GM19395 (cell line): ENCODE measurements around the gene KLF2.
A peak's percentile ranks its signal among the peaks of the same experiment; 100 is the strongest.

Source experiments
- ATAC-seq: cut with Tn5 transposase; IDR thresholded peaks from one replicate; pipeline ENCODE4 v1.9.1; 2021; ENCODE audit warnings: mild to moderate bottlenecking, moderate library complexity; ENCODE audit not compliant: unreplicated experiment

The KLF2 gene

DNA sequence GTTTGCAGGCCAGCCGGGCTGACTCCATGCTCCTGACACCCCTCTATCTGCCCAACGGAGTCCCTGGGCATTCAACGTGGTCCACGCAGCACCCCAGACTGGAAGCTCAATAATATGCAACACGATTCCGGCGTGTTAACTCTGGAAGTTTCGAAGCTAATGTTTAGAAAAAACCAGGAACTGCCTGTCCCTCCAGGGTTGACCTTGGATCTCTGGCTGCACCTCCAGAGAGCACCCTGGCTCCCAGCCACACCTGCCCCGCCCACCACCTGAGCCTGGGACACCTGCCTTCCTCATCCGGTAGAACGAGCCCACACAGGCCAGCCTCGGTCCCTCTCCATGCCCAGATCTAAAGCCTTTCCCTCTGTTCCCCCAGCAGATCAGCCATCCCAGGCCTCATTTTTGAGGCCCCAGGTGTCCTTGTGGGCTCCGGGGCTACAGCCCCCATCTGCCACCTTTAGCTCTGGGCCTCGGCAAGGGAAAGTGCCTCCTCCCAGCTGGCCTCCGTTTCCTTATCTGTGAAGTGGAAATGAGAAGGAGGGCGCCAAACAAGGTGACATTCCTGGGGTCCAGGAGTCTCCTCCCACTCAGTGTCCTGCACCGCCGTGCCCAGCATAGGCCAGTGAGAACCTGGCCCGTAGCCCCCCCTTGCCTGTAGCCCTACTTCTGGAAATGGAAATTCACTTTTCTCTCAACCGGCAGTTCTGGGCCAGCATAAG lies 38.7 kb downstream of the KLF2 start:
- no peak for ATAC-seq

DNA sequence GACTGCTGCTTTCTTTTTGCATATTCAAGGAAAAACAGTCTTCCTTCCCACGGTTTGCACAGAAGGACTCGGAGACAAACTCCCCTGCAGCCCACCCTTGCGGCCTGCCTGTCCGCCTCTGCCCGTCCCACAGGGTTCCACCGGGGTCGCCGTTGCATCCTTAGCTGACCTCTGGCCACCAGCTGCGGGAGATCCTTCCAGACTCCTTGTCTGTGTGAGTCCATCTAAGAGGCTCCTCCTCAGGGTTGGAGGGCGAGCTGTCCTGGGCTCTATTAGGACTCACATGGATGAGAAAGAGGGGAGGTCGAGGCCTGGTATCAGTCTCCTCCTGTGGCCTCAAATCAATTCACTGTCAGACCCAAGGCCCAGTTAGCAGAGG lies 39.2 kb downstream of the KLF2 start:
- no peak for ATAC-seq

DNA sequence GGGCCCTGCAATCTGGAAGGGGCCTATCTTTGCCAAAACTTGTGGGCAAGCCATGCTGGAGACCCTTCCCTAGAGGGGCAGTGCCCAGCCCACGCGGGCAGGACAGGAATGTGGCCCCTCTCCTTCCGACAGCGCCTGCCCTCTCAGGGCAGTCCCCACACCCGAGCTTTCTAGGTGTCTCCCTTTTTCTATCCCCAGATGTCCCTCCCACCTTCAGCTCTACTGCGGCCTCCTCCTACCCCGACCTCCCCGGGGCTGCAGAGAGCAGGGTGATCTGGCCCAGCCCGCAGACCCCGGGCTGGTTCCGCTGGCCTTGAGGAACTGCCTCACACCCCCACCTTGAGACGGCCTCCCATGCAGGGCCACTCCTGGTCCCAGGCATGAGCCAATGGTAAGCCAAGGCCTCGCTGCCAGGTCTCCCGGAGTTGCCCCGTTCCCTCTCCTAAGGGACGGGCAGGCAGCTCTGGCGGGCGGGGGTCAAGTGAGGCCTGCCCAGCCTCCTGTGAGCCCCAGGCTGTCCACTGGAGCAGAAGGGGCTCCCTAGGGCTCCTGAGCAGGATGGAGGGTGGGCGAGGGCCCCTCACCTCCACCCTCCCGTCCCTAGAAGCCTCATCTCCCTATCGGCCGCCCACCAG lies 39.7 kb downstream of the KLF2 start:
- ATAC-seq = no peak

DNA sequence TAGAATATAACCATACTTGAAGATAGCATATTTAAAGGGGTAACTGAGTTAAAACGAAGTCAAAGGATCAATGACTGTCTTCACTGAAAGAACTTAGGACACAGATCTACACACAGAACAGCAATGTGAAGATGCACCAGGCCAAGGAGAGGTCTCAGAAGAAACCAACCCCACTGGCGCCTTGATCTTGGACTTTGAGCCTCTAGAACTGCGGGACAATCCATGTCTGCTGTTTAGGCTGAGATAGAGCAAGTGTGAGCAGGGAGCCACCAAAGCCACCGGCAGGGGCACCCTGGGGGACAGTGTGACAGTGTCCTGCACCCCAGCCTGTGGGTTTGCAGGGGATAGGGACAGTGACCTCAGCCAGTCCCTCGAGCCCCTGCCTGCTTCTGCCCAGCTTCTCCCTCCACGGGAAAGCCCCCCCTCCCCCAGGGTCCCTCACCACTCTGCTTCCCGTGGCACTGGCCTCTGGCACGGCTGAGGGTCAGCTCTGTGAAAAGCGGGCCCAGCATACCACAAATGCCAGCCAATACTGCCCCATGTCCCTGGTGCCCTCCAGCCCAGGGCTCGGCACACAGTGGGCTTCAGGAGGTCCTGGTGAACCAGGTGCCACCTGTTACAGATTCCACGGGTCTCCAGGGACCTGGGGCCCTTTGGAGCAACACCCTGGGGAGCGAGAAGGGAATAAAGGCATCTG lies 40.8 kb downstream of the KLF2 start:
- ATAC-seq = no peak

DNA sequence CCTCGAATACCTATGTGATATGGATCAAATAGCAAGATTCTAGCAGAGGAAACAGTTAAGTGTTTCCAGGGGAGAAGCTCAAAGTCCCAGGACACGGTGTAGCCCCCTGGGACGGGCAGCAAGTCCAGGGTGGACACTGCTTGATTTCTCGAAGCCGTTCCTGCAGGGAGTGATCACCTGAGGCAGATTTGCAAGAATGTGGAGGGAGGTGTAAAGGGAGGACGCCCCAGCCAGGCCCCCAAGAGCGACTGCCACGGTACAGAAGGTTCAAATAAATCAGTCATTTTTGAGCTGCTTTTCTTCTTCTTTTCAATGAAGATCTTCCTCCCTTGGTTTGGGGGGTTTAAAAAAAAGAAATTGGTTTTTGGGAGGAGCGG lies 41.4 kb downstream of the KLF2 start:
- ATAC-seq = no peak

DNA sequence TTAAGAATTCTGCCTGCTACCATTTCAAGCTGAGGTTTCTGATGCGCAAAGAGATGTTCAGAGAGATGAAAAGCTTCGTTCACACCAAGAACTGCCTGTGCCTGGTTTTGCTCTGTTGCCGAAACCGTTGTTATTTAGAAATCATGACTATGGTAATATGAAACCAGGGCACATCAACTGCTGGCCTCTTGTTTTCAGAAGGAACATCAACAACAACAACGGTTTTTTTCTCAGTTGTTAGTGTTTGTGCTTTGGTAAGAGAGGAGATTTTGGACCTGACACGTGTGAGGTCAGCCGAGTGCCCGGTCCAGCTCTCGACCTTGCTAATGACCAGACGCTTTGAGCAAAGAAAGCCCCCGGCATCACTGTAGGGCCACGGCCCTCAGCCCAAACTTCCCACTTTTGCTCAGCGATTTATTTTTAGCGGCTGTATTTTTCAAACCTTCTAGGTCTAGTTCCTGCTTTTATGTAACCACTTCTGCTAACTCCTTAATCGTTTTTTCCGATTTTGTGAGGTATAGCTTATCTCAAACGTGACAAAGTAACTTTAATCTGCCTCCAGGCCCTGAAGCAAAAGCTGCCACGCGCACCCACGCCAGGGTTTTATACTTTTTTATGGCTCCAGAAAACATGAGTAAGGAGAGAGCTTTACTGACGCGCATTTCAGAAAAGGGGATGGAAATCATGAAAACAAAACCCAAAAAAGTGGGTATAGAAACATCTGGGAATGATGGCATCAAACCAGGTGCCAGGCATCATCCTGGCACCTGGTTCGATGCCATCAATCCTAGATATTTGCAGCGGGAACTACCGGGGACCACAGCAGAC lies 42.0 kb downstream of the KLF2 start:
- ATAC-seq = peak; percentile 45

DNA sequence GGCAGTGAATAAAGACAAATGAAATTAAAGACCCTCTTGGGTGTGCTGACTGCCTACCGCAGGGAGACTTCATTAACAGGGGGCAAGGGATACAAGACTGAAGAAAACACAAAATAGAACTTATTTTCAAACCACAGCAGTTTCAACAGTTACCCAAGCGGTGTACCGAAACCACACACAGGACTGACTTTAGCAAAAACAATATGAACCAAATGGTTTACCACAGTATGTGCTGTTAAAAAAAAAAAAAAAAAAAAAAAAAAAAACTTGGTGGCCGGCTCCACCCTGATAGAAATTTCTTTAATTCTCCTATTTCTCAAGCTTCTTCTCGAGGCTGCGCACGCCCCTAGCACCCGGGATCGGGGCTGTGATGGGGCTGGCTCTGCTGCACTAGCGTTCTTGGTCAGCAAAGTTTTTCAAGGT lies 42.6 kb downstream of the KLF2 start:
- no peak for ATAC-seq

DNA sequence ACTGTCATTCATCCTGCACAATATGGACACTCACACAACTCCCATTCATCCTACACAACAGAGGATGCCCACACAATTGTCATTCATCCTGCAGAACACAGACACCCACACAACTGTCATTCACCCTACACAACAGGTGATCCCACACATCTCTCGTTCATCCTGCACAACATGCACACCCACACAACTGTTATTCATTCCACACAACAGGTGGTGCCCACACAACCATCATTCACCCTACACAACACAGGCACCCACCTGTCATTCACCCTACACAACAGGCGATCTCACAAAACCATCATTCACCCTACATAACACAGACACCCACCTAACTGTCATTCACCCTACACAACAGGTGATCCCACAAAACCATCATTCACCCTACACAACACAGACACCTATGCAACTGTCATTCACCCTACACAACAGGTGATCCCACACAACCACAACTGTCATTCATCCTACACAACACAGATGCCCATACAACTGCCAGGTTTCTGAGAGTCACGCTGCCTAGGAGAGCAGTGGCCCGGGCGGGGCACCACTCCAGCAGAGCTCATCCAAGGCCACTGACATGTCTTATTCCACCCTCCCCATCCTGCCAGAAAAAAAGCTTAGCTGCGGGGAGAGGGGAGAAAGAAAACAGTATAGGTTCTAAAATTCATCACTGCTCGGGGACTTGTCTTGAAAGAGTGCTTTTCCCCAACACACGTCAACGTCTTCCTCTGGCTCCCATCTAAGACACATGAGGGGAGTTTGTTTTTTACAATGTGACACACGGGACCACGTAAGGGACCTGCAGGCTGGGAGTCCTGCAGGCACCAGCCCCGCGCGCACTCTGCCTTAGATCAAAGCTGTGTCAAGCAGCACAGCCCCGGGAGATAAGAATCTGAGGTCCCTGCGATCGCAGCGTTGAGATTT lies 44.0 kb downstream of the KLF2 start:
- ATAC-seq = no peak

DNA sequence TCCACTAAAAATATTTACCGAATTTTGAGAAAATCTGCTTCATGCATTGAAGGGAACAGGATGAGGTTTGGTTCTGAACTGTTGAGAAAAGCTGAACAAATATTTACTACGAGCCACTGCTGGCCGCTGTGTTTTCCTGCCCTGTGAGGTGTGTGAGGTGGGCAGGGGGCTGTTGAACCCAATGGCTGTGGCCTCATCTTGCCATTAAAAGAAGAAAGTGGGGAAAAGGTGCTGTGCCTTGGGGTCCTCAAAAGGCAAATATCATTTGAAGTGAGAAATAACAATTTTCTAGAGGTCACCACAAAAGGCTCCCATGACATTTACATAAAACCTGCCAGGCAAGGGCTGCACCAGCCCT lies 44.7 kb downstream of the KLF2 start:
- no peak for ATAC-seq

DNA sequence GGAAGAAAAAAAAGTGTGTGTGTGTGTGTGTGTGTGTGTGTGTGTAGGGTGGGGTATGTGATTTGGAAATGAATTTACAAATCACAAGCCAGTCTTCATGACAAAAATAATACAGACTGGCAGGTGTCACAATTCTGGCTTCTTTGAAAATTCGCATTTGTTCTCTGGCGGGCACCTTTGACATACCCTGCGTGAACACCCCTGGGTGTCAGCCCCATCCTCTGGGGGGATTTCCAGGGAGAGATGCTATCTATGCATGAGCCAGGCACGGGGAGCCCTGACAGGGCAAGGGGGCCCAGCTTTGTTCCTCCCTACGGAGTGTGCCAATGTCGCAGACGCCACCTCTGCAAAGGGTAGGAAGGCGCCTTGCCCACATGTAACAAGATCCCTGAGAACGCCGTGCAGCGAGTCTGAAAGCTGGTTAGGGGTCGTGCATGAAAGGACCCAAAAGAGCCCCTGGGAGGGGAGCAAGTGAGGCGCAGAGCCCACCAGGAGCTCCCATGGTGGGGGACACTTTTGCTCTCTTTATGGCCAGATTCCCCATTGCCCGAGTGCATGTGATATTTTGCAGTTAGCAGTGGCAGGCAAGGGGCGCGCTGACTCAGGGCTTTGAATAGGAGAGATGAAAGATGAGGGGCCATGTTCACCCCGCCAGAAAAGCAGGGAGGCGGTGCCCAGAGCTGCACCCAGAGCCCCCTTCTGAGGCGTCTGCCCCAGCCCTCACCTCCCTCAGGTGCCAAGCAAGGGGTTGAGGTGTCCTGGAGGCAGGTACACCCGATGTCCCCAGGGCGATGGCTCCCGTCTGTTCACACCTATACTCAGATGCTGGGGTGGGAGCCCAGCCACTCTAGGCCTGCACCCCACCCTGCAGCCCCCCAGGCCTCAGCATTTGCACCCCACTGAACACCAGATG lies 45.3 kb downstream of the KLF2 start:
- no peak for ATAC-seq

DNA sequence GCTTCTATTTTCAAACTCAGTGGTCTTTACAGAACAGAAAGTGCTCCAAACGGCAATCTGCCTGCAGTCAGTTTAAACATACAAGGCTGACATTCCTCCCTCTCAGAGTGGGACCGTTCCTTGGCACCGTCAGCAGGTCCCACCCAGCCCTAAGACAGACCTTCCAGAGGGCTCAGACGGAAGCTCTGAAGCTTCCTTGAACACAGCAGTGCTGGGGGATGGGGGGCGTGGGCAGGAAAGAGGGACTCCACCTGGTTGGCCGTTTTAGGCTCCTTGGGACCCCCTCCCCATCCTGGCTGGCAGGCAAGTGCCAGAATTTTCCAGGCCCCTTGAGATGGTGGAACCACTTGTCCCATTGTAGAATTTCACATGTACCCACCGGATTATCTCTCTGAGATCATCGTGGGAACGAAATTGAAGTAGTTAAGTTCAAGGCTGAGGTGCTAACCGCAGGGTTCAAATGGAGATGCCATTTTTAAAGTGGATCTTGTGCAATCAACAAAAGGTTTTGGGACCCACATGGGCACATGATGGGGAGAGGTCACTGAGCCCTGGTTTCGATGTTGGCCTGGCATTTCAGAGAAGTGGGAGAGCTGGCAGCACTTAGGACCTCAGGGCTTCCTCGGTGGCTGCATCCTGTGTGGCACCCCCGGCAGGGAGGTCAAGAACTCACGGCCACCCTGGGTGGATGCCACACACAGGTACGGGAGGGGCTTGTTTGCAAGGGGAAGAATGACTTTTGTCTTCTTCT lies 46.2 kb downstream of the KLF2 start:
- ATAC-seq = no peak

DNA sequence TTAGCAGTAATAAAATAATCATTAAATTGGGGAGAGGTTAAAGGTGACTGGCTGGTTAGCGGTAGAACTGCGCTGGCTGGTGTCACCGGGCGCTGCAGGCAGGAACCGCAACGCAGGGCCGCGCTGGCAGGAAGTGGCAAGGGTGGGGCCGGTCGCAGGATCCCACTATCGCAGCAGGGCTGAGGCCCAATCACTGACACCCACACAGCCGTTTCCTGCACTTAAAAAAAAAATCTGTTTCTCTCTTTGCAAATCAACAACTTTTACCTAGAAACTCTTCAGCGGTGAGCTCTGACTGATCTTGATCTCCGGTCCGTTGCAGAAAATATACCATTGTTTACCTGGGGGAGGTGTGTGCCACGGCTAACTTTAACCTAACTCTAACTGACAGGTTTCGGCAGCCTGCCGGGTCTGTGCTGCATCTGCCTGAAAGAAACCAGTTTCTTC lies 46.9 kb downstream of the KLF2 start:
- ATAC-seq = peak; percentile 68

DNA sequence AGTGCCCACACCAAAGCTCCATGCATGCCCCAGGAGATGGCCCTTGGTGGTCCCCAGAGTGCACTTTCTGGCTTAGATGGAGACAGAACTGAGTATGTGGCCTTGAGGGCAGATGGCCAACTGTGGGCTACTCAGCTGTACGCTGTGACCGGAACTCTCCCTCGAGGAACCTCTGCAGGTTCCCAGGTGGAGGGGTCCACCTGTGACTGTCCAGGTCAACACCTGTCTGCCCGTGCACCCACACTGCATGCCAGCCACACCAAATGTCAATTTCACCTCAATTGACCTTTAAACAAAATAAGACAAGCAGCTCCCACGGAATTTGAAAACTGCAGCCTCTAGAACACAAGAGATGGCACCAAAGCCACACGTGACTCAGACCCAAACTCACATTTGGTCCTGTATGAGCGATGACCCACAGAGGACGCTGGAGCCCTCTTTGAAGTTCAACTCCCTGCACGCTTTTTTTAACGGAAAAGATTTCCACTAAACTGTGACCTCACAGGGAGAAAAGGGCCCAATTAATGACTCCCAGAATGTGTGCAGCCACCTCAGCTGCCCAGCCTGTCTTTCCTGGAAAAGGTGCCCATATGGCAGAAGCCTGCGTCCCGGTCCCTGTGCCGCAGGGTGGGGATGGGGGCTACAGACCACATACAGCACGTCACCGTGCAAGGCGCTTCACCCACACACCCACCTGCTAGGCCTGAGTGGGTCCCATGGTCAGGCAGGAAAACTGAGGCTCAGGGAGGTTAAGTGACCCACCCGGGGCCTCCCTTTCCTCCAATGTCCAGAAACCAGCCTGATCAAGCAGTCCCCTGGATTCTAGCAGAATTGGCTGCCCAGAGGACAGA lies 47.7 kb downstream of the KLF2 start:
- peak; percentile 8 for ATAC-seq

DNA sequence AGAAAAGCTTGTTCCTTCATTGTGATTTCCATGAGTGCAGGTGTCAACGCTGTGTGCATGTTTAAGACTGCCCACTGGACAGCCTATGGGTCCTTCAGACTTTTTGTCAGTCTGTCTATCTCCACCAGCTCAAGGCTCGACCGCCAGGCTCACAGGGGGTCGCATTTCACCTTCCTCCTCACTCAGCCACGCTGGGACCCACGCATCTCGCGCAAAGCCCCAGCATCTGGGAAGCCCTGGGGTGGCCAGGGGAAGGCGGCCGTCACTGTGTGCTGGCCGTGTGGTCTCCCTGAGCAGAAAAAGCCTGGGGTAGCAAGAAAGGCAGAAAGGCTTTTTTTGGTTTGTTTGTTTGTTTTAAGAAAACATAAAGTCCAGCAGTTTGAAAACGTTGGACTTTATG lies 48.5 kb downstream of the KLF2 start:
- no peak for ATAC-seq

DNA sequence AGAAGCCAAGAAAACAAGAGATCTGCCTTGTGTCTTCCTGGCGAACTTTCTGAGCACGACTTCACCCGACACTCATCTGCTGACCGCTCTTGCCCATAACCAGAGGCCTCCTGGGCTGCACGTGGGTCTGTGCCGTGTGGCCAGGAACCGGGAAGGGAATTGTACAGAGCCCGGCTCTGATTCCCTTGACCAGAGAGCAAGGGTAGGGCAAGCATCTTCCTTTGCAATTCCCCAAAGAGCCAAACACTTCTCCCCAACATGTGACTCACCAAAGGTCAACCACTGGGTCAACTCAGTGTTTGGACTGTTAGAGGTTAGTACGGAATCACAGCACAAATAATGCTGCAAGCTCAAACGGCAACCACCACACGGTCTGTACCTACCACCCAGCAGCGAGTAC lies 48.9 kb downstream of the KLF2 start:
- ATAC-seq = no peak

DNA sequence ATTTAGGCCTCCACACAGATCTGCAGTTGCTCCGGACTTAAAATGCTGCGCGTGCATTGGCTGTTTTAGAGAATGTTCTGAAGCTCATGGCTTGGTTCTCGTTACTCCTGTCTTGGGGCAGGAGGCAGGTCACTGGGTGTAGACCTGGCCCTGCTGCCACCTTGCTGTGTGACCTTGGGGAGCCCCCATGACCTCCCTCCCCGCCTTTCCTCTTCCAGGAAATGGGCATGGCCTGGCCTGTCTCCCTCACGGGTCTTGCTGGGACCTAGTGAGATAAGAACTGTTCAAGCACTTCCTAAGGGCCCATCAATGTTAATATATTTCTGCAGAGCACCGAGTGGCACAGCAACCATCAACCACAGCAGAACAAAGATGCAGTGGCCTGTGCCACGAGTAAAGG lies 49.4 kb downstream of the KLF2 start:
- no peak for ATAC-seq

DNA sequence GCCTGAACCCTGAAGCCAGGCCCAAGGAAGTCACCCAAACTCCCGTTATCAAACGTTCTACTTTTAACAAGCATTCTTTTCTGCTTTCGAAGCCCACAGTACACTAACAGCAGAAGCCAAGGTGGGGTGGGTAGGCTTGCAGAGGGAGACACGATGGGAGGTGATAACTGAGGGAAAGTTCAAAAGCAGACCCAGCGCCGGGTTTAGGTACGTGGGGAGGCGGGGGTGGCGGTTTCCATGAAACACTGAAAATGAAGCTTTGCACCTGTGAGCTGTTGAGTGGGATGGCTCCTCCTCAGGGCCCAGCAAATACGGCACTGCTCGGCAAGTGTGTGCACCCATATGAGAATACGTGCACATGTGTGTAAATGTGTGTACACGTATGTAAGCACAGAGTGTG lies 49.8 kb downstream of the KLF2 start:
- ATAC-seq = no peak
